Panc1 (cell line): ENCODE results near the gene SMOC2.

Experiments used
- CTCF ChIP-seq: fragments of 450-650 bp; IDR thresholded peaks from 2 replicates; pipeline ENCODE4 v1.5.1; 2017; ENCODE audit warnings: mild to moderate bottlenecking
- POLR2AphosphoS5 ChIP-seq: IDR thresholded peaks from 2 replicates; pipeline ENCODE4 v1.6.1; 2012; ENCODE audit warnings: mild to moderate bottlenecking, low read depth, low read length, moderate library complexity
- REST ChIP-seq, 2 experiments: IDR thresholded peaks; 2 replicates each; pipeline ENCODE4 v1.6.1; 2011 to 2012; ENCODE audit warnings: low read depth in 2 of 2, control low read depth in 1 of 2, low read length in 1 of 2, mild to moderate bottlenecking in 1 of 2, moderate library complexity in 1 of 2; ENCODE audit not compliant: insufficient read depth in 1 of 2
- SIN3A ChIP-seq: IDR thresholded peaks from 2 replicates; pipeline ENCODE4 v1.6.1; 2012; ENCODE audit warnings: low read depth, mild to moderate bottlenecking, low read length, moderate library complexity, borderline replicate concordance; ENCODE audit not compliant: insufficient read depth
- TCF7L2 ChIP-seq: IDR thresholded peaks from 2 replicates; pipeline ENCODE4 v1.6.1; 2011; ENCODE audit warnings: mild to moderate bottlenecking, low read depth, low read length, inconsistent platforms

GRCh38 chr6:168496997-168497331, 56.0 kb downstream of the SMOC2 start:
- TF ChIP-seq CTCF (no peak), REST (IDR thresholded peaks at IDR 0.05; ENCODE audit: insufficient read depth in 1 of 2, low read depth in 2 of 2, low read length in 1 of 2) (no peak), POLR2AphosphoS5 (no peak), TCF7L2 (no peak), SIN3A (no peak)
